Esophagus muscularis mucosa (tissue), 4 donors: ENCODE results near the gene GGCX.

Source experiments
- EP300 ChIP-seq: sonication (generic); formaldehyde crosslinking; IDR thresholded peaks from one replicate; pipeline ENCODE4 v1.6.1; 2017; ENCODE audit warnings: antibody characterized with exemption
- POLR2A ChIP-seq: fragments of 450-650 bp; IDR thresholded peaks from one replicate; pipeline ENCODE4 v1.6.1; 2017; ENCODE audit warnings: antibody characterized with exemption, moderate library complexity, mild to moderate bottlenecking, low read depth
- POLR2AphosphoS5 ChIP-seq, 2 donors: sonication (generic); formaldehyde crosslinking; IDR thresholded peaks; one replicate each; pipeline ENCODE4 v1.6.1; 2017; ENCODE audit warnings: antibody characterized with exemption in 2 of 2
- TF ChIP-seq, protein P1 (sequence below), 3 experiments: fragments of 200-600 bp in 2 of 3; fragments of 450-650 bp in 1 of 3; sonication (generic) in 2 of 3; IDR thresholded peaks; one replicate each; pipeline ENCODE4 v1.5.1; 2017 to 2019; ENCODE audit warnings: antibody characterized with exemption in 3 of 3, mild to moderate bottlenecking in 2 of 3, moderate library complexity in 1 of 3

DNA sequence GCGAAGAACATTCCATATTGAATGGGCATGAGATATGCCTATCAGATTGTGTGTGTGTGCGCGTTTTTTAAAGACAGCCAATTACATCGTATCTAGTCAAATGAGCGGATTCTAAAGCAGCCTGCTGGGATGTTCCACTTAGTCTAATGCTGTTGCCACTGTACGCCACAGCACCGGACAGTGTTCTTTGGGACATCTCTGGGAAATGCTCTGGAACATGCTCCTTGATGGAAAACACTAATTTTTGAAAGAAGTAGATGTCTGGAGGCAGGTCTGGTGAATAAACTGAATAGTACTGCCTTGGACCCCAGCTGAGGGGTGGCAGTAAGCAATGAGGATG lies 44.8 kb upstream of the GGCX start:
- TF ChIP-seq POLR2A (no peak), POLR2AphosphoS5 (IDR thresholded peaks at IDR 0.05) (no peak), EP300 (no peak)
- TF ChIP-seq, protein P1, sequence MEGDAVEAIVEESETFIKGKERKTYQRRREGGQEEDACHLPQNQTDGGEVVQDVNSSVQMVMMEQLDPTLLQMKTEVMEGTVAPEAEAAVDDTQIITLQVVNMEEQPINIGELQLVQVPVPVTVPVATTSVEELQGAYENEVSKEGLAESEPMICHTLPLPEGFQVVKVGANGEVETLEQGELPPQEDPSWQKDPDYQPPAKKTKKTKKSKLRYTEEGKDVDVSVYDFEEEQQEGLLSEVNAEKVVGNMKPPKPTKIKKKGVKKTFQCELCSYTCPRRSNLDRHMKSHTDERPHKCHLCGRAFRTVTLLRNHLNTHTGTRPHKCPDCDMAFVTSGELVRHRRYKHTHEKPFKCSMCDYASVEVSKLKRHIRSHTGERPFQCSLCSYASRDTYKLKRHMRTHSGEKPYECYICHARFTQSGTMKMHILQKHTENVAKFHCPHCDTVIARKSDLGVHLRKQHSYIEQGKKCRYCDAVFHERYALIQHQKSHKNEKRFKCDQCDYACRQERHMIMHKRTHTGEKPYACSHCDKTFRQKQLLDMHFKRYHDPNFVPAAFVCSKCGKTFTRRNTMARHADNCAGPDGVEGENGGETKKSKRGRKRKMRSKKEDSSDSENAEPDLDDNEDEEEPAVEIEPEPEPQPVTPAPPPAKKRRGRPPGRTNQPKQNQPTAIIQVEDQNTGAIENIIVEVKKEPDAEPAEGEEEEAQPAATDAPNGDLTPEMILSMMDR (IDR thresholded peaks at IDR 0.05): no peak
